ENCODE data around the gene PCCA.

PCCA gene

GRCh38 chr13:100529666-100530377 is 440.9 kb downstream of the PCCA start:
- DNase-seq (ENCODE audit: extremely low read depth, low read depth): no peak
- no peak overlapping the region for H3K4me3 ChIP-seq (replicated peaks; ENCODE audit: low read depth, low read length)
- no peak for TF ChIP-seq CTCF (IDR thresholded peaks at IDR 0.05; ENCODE audit: low read depth, low read length, missing control alignments)

- H3K4me3 ChIP-seq (replicated peaks; ENCODE audit: low read depth, low read length): no peak overlapping the region
- DNase-seq (ENCODE audit: extremely low read depth, low read depth): no peak
- TF ChIP-seq CTCF (IDR thresholded peaks at IDR 0.05; ENCODE audit: low read depth, low read length, missing control alignments): no peak
Measured at GRCh38 chr13:100530671-100531213, 441.8 kb downstream of the PCCA start.

GRCh38 chr13:100532090-100532766 is 443.3 kb downstream of the PCCA start:
- no peak for DNase-seq (ENCODE audit: extremely low read depth, low read depth)
- no peak for TF ChIP-seq CTCF (IDR thresholded peaks at IDR 0.05; ENCODE audit: low read depth, low read length, missing control alignments)
- H3K4me3 ChIP-seq (replicated peaks; ENCODE audit: low read depth, low read length): no peak overlapping the region

GRCh38 chr13:100532836-100533435 is 444.0 kb downstream of the PCCA start:
- H3K4me3 ChIP-seq (replicated peaks; ENCODE audit: low read depth, low read length): no peak overlapping the region
- TF ChIP-seq CTCF (IDR thresholded peaks at IDR 0.05; ENCODE audit: low read depth, low read length, missing control alignments): no peak
- DNase-seq (ENCODE audit: extremely low read depth, low read depth): no peak

GRCh38 chr13:100533588-100534041 is 444.7 kb downstream of the PCCA start:
- DNase-seq (ENCODE audit: extremely low read depth, low read depth): no peak
- H3K4me3 ChIP-seq (replicated peaks; ENCODE audit: low read depth, low read length): no peak overlapping the region
- TF ChIP-seq CTCF (IDR thresholded peaks at IDR 0.05; ENCODE audit: low read depth, low read length, missing control alignments): no peak

GRCh38 chr13:100534147-100534843 is 445.4 kb downstream of the PCCA start:
- no peak overlapping the region for H3K4me3 ChIP-seq (replicated peaks; ENCODE audit: low read depth, low read length)
- TF ChIP-seq CTCF (IDR thresholded peaks at IDR 0.05; ENCODE audit: low read depth, low read length, missing control alignments): no peak
- DNase-seq (ENCODE audit: extremely low read depth, low read depth): no peak
